CD14-positive monocyte (primary cell): Measurements from ENCODE around the gene TMIGD1. TPM values are rescaled to one million over a fixed set of nuclear protein-coding genes. Genes with fewer than 3 reads are reported as not detected.

ENCODE experiments used
- DNase-seq, 3 donors: peaks; one replicate each; pipeline ENCODE4 v3.0.0-alpha.2; 2011 to 2022
- H2AFZ ChIP-seq: 2 replicates; pipeline ENCODE4 v1.6.0; 2012; ENCODE audit warnings: mild to moderate bottlenecking, low read depth, low read length, inconsistent platforms; ENCODE audit not compliant: insufficient read depth, poor library complexity, severe bottlenecking
- H3K27ac ChIP-seq, 2 donors: 1 replicate in 1 of 2; 2 replicates in 1 of 2; pipeline ENCODE4 v1.5.1; 2012 to 2013; ENCODE audit warnings: low read length in 2 of 2, control low read depth in 1 of 2, inconsistent platforms in 1 of 2, low read depth in 1 of 2, mild to moderate bottlenecking in 1 of 2
- H3K27me3 ChIP-seq, 2 donors: one replicate each; pipeline versions ENCODE4 v1.6.0 to v1.6.1; 2011 to 2013; ENCODE audit warnings: low read length in 2 of 2; ENCODE audit not compliant: control insufficient read depth in 2 of 2, insufficient read depth in 2 of 2
- H3K36me3 ChIP-seq, 2 donors: replicated peaks in 1 of 2; 1 replicate in 1 of 2; 2 replicates in 1 of 2; pipeline versions ENCODE4 v1.5.1 to v1.6.1; 2012 to 2013; ENCODE audit warnings: low read length in 2 of 2, control low read depth in 1 of 2, inconsistent platforms in 1 of 2, mild to moderate bottlenecking in 1 of 2; ENCODE audit not compliant: insufficient read depth in 2 of 2, control insufficient read depth in 1 of 2
- H3K4me1 ChIP-seq, 2 donors: 1 replicate in 1 of 2; 2 replicates in 1 of 2; pipeline versions ENCODE4 v1.5.1 to v1.6.1; 2012 to 2013; ENCODE audit warnings: low read length in 2 of 2, control low read depth in 1 of 2, inconsistent platforms in 1 of 2, mild to moderate bottlenecking in 1 of 2, moderate library complexity in 1 of 2; ENCODE audit not compliant: insufficient read depth in 2 of 2, control insufficient read depth in 1 of 2
- H3K4me2 ChIP-seq: replicated peaks from 2 replicates; pipeline ENCODE3; 2012; ENCODE audit warnings: low read length, moderate library complexity, mild to moderate bottlenecking; ENCODE audit not compliant: poor library complexity, severe bottlenecking; ENCODE audit errors: extremely low read depth
- H3K4me3 ChIP-seq, 3 experiments: fragments of 200-600 bp in 1 of 3; sonication (generic) in 1 of 3; replicated peaks in 1 of 3; 1 replicate in 2 of 3; 2 replicates in 1 of 3; pipeline ENCODE4 v1.5.1; 2011 to 2013; ENCODE audit warnings: low read length in 3 of 3, mild to moderate bottlenecking in 3 of 3, control low read depth in 2 of 3, low read depth in 2 of 3, inconsistent platforms in 1 of 3, moderate library complexity in 1 of 3
- H3K79me2 ChIP-seq: 2 replicates; pipeline ENCODE4 v1.6.0; 2012; ENCODE audit warnings: mild to moderate bottlenecking, control low read depth, inconsistent platforms, low read length, moderate library complexity; ENCODE audit not compliant: insufficient read depth
- H3K9ac ChIP-seq: 2 replicates; pipeline ENCODE4 v1.6.0; 2017; ENCODE audit warnings: low read length, mild to moderate bottlenecking; ENCODE audit not compliant: insufficient read depth, poor library complexity, severe bottlenecking
- H3K9me3 ChIP-seq, 2 donors: replicated peaks in 1 of 2; 1 replicate in 1 of 2; 2 replicates in 1 of 2; pipeline versions ENCODE4 v1.5.1 to v1.6.1; 2012 to 2013; ENCODE audit warnings: low read length in 2 of 2, control low read depth in 1 of 2; ENCODE audit not compliant: control insufficient read depth in 1 of 2, insufficient read depth in 1 of 2
- H4K20me1 ChIP-seq: 2 replicates; pipeline ENCODE4 v1.6.0; 2012; ENCODE audit warnings: mild to moderate bottlenecking, low read length, control low read depth, moderate library complexity; ENCODE audit not compliant: insufficient read depth
- H3K27ac Mint-ChIP-seq, 7 donors: one replicate each; pipeline ENCODE4 v1.8.0; 2020; ENCODE audit warnings: mild to moderate bottlenecking in 7 of 7, mixed read lengths in 7 of 7, moderate library complexity in 6 of 7, inconsistent platforms in 2 of 7
- H3K27me3 Mint-ChIP-seq, 3 donors: one replicate each; pipeline ENCODE4 v1.8.0; 2021 to 2022; ENCODE audit warnings: low read depth in 3 of 3, mild to moderate bottlenecking in 3 of 3, mixed read lengths in 3 of 3, moderate library complexity in 3 of 3, inconsistent platforms in 1 of 3
- H3K36me3 Mint-ChIP-seq, 2 donors: one replicate each; pipeline ENCODE4 v1.8.0; 2020; ENCODE audit warnings: mixed read lengths in 2 of 2, inconsistent platforms in 1 of 2, mild to moderate bottlenecking in 1 of 2
- H3K4me1 Mint-ChIP-seq: one replicate; pipeline ENCODE4 v1.8.0; 2020; ENCODE audit warnings: mild to moderate bottlenecking, mixed read lengths
- H3K4me3 Mint-ChIP-seq, 2 donors: one replicate each; pipeline ENCODE4 v1.8.0; 2020; ENCODE audit warnings: mild to moderate bottlenecking in 2 of 2, mixed read lengths in 2 of 2, moderate library complexity in 1 of 2
- H3K9me3 Mint-ChIP-seq, 7 donors: one replicate each; pipeline ENCODE4 v1.8.0; 2020 to 2022; ENCODE audit warnings: mixed read lengths in 7 of 7, mild to moderate bottlenecking in 6 of 7, moderate library complexity in 6 of 7, inconsistent platforms in 2 of 7
- WGBS: methylation state at CpG from one replicate; pipeline ENCODE4 v1.1.5; 2013; ENCODE audit warnings: missing lambda C conversion rate; ENCODE audit not compliant: insufficient coverage; 5-methylcytosine and 5-hydroxymethylcytosine counted together
- intact Hi-C, 2 donors: fragments of 100-400 bp; cut with micrococcal nuclease; formaldehyde crosslinking; loops; one replicate each; pipeline versions ENCODE4 v1.15.0 to v1.15.1; 2023
- polyA plus RNA-seq, 3 donors: library from polyadenylated mRNA; depleted of rRNA in 1 of 3; unstranded in 2 of 3; stranded (reverse) in 1 of 3; fragments of 300-500 nt in 2 of 3; fragments of >200 nt in 1 of 3; fragmentation: Illumina TruSeq in 2 of 3; gene quantifications; 1 replicate in 2 of 3; 2 replicates in 1 of 3; pipeline ENCODE4 v1.2.3, GENCODE V29; 2012 to 2021
- small RNA-seq: library from RNA; depleted of rRNA; stranded (forward); fragments of <200 nt; gene quantifications from one replicate; pipeline ENCODE3, GENCODE V24; 2012; ENCODE audit warnings: low read depth; ENCODE audit not compliant: insufficient read length
- TF ChIP-seq, protein P1 (sequence below): fragments of 200-600 bp; IDR thresholded peaks from one replicate; pipeline ENCODE4 v1.8.0; 2022; ENCODE audit warnings: antibody characterized with exemption, mild to moderate bottlenecking

The TMIGD1 gene
- polyA plus RNA-seq, 3 donors = not detected

GRCh38 chr17:30267625-30268024, 66.2 kb downstream of the TMIGD1 start:
- H3K4me1 ChIP-seq = no peaks in the 10 kb centered on the region
- no peaks in the 10 kb centered on the region for H3K27me3 ChIP-seq
- no peak for DNase-seq
- TF ChIP-seq, protein P1, sequence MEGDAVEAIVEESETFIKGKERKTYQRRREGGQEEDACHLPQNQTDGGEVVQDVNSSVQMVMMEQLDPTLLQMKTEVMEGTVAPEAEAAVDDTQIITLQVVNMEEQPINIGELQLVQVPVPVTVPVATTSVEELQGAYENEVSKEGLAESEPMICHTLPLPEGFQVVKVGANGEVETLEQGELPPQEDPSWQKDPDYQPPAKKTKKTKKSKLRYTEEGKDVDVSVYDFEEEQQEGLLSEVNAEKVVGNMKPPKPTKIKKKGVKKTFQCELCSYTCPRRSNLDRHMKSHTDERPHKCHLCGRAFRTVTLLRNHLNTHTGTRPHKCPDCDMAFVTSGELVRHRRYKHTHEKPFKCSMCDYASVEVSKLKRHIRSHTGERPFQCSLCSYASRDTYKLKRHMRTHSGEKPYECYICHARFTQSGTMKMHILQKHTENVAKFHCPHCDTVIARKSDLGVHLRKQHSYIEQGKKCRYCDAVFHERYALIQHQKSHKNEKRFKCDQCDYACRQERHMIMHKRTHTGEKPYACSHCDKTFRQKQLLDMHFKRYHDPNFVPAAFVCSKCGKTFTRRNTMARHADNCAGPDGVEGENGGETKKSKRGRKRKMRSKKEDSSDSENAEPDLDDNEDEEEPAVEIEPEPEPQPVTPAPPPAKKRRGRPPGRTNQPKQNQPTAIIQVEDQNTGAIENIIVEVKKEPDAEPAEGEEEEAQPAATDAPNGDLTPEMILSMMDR = no peak
- peaks cover 74 to 83% of the 10 kb centered on the region in 2 donors for H3K36me3 Mint-ChIP-seq
- no peak overlapping the region for H3K27ac Mint-ChIP-seq
- H2AFZ ChIP-seq = no peak overlapping the region
- H3K27me3 Mint-ChIP-seq = no peaks in the 10 kb centered on the region
- no peak overlapping the region for H3K4me3 ChIP-seq
- H3K9ac ChIP-seq = no peak overlapping the region
- no peak overlapping the region for H3K4me2 ChIP-seq
- H4K20me1 ChIP-seq = no peaks in the 10 kb centered on the region
- no peaks in the 10 kb centered on the region for H3K4me1 Mint-ChIP-seq
- H3K4me3 Mint-ChIP-seq = no peak overlapping the region
- peaks cover 72 to 93% of the 10 kb centered on the region in 2 donors for H3K36me3 ChIP-seq
- WGBS = no CpG with 5 or more reads among the region's 2 CpGs
- H3K9me3 Mint-ChIP-seq = no peaks in the 10 kb centered on the region
- no peak overlapping the region for H3K27ac ChIP-seq
- H3K79me2 ChIP-seq = no peaks in the 10 kb centered on the region
- no peaks in the 10 kb centered on the region for H3K9me3 ChIP-seq
- intact Hi-C loops = no loop called here

Small RNA genes lying within 50 kb of the gene (small RNA-seq; reads per million reads assigned to genes)
- gene RF00019 (not detected), gene RNU6-1267P (not detected), gene RNU6-990P (not detected)

Other genes starting within 250 kb of the TMIGD1 start
- gene NSRP1, start 217.2 kb downstream of the TMIGD1 start, polyA plus RNA-seq = 10 to 100 TPM in 2 of 3 donors, 1 to 10 TPM in 1; 7.2 to 19.9 (median 11.7) TPM
- gene SLC6A4, start 98.4 kb downstream of the TMIGD1 start, polyA plus RNA-seq = not detected
- 10 to 100 TPM in 2 of 3 donors, 1 to 10 TPM in 1; 6.6 to 10.8 (median 10.4) TPM for gene BLMH, start 42.1 kb downstream of the TMIGD1 start, polyA plus RNA-seq
- 10 to 100 TPM in 2 of 3 donors, 1 to 10 TPM in 1; 9.2 to 47.0 (median 32.2) TPM for gene CPD, start 44.9 kb upstream of the TMIGD1 start, polyA plus RNA-seq
- gene GOSR1, start 143.4 kb upstream of the TMIGD1 start, polyA plus RNA-seq = 10 to 100 TPM; 12.6 to 35.7 (median 20.9) TPM